Activated CD8-positive, alpha-beta memory T cell treated with anti-CD3 and anti-CD28 coated beads, Interleukin-2, amount 50 U/mL, for 24 hours (primary cell): ENCODE results near the gene MOB1B.
"Not testable (repeated sequence)": the region's sequence is repeated elsewhere in the genome, so short reads cannot be mapped to it uniquely, and the experiment has no call there.

Source experiments
- DNase-seq: peaks from one replicate; pipeline ENCODE4 v3.0.0-alpha.2; 2020; ENCODE audit errors: extremely low read depth

The MOB1B gene

DNA sequence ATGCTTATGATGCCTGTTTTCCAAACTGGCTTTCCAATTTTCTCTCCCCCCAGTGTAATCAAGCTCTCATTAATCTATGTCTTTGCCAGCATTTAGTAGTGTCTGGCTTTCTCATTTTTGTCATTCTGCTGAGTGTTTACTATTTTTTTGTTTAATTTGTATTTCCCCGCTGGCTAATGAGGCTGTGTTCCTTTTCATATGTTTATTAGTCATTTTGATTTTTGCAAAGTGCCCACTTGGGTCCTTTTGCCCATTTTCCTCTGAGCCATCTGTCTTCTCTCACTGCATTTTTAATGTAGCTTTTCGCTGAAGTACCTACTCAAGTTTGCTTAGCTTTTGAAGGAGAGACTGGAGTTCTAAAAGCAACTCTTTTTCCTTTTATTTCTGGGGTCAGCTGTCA, 106.0 kb downstream of the MOB1B start:
- no peak for DNase-seq

- DNase-seq: no peak
Measured at GRCh38 chr4:71009086-71009485, 106.9 kb downstream of the MOB1B start.

GRCh38 chr4:71009890-71010588, 107.9 kb downstream of the MOB1B start:
- no peak for DNase-seq

GRCh38 chr4:71011451-71011850, 109.3 kb downstream of the MOB1B start:
- no peak for DNase-seq

DNA sequence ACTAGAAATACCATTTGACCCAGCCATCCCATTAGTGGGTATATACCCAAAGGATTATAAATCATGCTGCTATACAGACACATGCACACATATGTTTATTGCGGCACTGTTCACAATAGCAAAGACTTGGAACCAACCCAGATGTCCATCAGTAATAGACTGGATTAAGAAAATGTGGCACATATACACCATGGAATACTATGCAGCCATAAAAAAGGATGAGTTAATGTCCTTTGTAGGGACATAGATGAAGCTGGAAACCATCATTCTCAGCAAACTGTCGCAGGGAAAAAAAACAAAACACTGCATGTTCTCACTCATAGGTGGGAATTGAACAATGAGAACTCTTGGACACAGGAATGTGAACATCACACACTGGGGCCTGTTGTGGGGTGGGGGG, 115.2 kb downstream of the MOB1B start:
- not testable (repeated sequence) for DNase-seq

DNA sequence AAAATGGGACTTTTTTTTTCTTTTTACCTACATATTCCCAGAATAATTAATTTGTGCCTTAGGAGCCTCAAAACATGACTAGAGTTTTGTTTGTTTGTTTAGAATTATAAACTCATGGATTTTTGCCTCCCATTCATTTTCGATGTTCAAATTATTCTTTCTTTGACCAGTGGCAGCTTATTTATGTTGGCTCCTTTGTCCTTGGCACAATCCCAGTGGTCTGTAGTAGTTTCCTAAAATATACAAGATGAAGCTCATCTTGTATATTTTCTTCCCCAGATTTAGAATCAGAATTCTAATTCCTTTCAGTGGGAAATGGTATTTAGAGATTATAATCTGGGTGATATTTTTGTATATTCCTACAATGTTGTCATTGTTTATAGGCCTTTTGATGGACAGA, 118.4 kb downstream of the MOB1B start:
- DNase-seq: no peak

- DNase-seq: no peak
Measured at GRCh38 chr4:71025654-71026053, 123.5 kb downstream of the MOB1B start.

DNA sequence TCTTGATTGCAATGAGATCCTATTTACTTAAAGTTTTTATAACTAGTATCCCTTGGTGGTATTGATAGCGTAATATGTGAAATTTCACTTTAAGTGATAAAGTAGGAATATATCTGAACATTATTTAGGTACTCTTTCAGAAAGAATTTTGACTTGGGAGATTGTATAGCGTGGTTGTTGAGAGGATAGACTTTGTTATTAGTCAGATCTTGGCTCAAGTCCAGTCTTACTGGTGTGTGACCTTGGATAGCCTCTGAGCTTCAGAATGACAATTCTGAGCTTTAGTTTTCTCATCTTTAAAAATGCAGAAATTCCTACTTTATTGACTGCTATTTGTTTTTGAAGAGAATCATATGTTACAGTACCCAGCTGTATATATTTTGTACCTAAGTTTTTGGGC, 123.9 kb downstream of the MOB1B start:
- no peak for DNase-seq

GRCh38 chr4:71027611-71028010, 125.4 kb downstream of the MOB1B start:
- DNase-seq: no peak

- DNase-seq: no peak
Measured at GRCh38 chr4:71029504-71029903, 127.3 kb downstream of the MOB1B start.

- not testable (repeated sequence) for DNase-seq
Measured at GRCh38 chr4:71032106-71032505, 129.9 kb downstream of the MOB1B start.
